ENCODE results near the gene LCT. TPM values are rescaled to one million over a fixed set of nuclear protein-coding genes. Genes with fewer than 3 reads are reported as not detected.

LCT gene
- total and polyA plus RNA-seq, 9 of the 15 experiments (the other 6 are each of a cell fraction or from before 2014, with no cell fraction given): 0.01 to 0.04 (median 0.03) TPM; not detected in 4

GRCh38 chr2:135840601-135841000, 3.6 kb upstream of the LCT start:
- in situ Hi-C loops (cut with MboI) (no loop called here), intact Hi-C loops (cut with micrococcal nuclease) (no loop called here)
- H3K9me1 ChIP-seq (ENCODE audit: control insufficient read depth, insufficient read depth, low read length): peaks cover 5% of the 10 kb centered on the region
- no peak overlapping the region for H3K4me2 ChIP-seq (ENCODE audit: insufficient read depth, low read length)
- ATAC-seq: no peak
- H3K4me3 ChIP-seq: no peak overlapping the region
- DNase-seq (ENCODE audit: extremely low read depth in 1 of 4, low spot score in 3 of 4): no peak
- CTCF ChIA-PET (ENCODE audit: low intra/inter-chr PET ratio): no interaction called here
- peaks cover 57% of the 10 kb centered on the region for H3K36me3 ChIP-seq (ENCODE audit: control insufficient read depth, insufficient read depth, low read length)
- TSS peak; percentile 35 for BruUV-seq (replicated peaks)
- H3K9ac ChIP-seq (ENCODE audit: insufficient read depth in 1 of 2, low read depth in 2 of 2, low read length in 2 of 2): no peak overlapping the region
- no peak overlapping the region for H2AFZ ChIP-seq (ENCODE audit: low read depth, low read length)
- H3K9me3 ChIP-seq (replicated peaks; ENCODE audit: control insufficient read depth, insufficient read depth, low read depth, low read length): no peaks in the 10 kb centered on the region
- POLR2A ChIA-PET: interaction anchor here (0.7 to 1.3 kb wide), 4 partner anchors 9 to 57 kb away, joined by 3 to 4 read pairs (median 3); no protein-coding TSS in a partner anchor
- no peaks in the 10 kb centered on the region for H3K27me3 ChIP-seq (ENCODE audit: control insufficient read depth in 2 of 2, insufficient read depth in 2 of 2, low read length in 2 of 2)
- H3K27ac ChIP-seq (ENCODE audit: extremely low read depth, low read depth, low read length): no peak overlapping the region
- FAIRE-seq: peak; percentile 48
- no peaks in the 10 kb centered on the region for H3K79me2 ChIP-seq (ENCODE audit: control insufficient read depth, insufficient read depth, low read length)
- 96% methylated on average over 2 of the region's 2 CpGs for WGBS (ENCODE audit: insufficient coverage, low coverage, missing lambda C conversion rate)
- H4K20me1 ChIP-seq (replicated peaks; ENCODE audit: control insufficient read depth, insufficient read depth, low read length): no peaks in the 10 kb centered on the region
- no peaks in the 10 kb centered on the region for H3K4me1 ChIP-seq (replicated peaks in 1 of 2; ENCODE audit: control insufficient read depth in 2 of 2, insufficient read depth in 2 of 2, low read length in 2 of 2)
- TF ChIP-seq ZFP30 (CRISPR knock-in tag; IDR thresholded peaks at IDR 0.05; ENCODE audit: borderline replicate concordance): no peak
- no peak for TF ChIP-seq ZNF778 (CRISPR knock-in tag; IDR thresholded peaks at IDR 0.05)
- TF ChIP-seq CREBBP (IDR thresholded peaks at IDR 0.05; ENCODE audit: low read depth, low read length): no peak
- TF ChIP-seq, protein P1, sequence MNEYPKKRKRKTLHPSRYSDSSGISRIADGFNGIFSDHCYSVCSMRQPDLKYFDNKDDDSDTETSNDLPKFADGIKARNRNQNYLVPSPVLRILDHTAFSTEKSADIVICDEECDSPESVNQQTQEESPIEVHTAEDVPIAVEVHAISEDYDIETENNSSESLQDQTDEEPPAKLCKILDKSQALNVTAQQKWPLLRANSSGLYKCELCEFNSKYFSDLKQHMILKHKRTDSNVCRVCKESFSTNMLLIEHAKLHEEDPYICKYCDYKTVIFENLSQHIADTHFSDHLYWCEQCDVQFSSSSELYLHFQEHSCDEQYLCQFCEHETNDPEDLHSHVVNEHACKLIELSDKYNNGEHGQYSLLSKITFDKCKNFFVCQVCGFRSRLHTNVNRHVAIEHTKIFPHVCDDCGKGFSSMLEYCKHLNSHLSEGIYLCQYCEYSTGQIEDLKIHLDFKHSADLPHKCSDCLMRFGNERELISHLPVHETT (CRISPR knock-in tag; conservative IDR thresholded peaks at IDR 0.05 in 1 of 2, IDR thresholded peaks at IDR 0.05 in 1 of 2): no peak
- TF ChIP-seq ZNF551 (CRISPR knock-in tag; IDR thresholded peaks at IDR 0.05): no peak
- TF ChIP-seq ZNF436 (CRISPR knock-in tag; IDR thresholded peaks at IDR 0.05): no peak
- no peak for TF ChIP-seq DDX20 (tag; IDR thresholded peaks at IDR 0.05; ENCODE audit: low read depth)
- TF ChIP-seq MCM3 (IDR thresholded peaks at IDR 0.05): no peak
- TF ChIP-seq, protein P2, sequence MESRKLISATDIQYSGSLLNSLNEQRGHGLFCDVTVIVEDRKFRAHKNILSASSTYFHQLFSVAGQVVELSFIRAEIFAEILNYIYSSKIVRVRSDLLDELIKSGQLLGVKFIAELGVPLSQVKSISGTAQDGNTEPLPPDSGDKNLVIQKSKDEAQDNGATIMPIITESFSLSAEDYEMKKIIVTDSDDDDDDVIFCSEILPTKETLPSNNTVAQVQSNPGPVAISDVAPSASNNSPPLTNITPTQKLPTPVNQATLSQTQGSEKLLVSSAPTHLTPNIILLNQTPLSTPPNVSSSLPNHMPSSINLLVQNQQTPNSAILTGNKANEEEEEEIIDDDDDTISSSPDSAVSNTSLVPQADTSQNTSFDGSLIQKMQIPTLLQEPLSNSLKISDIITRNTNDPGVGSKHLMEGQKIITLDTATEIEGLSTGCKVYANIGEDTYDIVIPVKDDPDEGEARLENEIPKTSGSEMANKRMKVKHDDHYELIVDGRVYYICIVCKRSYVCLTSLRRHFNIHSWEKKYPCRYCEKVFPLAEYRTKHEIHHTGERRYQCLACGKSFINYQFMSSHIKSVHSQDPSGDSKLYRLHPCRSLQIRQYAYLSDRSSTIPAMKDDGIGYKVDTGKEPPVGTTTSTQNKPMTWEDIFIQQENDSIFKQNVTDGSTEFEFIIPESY (CRISPR knock-in tag; IDR thresholded peaks at IDR 0.05): no peak
- TF ChIP-seq DMBX1 (CRISPR knock-in tag; IDR thresholded peaks at IDR 0.05; ENCODE audit: borderline replicate concordance): no peak
- TF ChIP-seq NR2F6 (CRISPR knock-in tag; IDR thresholded peaks at IDR 0.05): no peak
- no peak for TF ChIP-seq THRAP3 (IDR thresholded peaks at IDR 0.05; ENCODE audit: borderline replicate concordance)
- no peak for TF ChIP-seq ZNF232 (CRISPR knock-in tag; IDR thresholded peaks at IDR 0.05)
- TF ChIP-seq, protein P3, sequence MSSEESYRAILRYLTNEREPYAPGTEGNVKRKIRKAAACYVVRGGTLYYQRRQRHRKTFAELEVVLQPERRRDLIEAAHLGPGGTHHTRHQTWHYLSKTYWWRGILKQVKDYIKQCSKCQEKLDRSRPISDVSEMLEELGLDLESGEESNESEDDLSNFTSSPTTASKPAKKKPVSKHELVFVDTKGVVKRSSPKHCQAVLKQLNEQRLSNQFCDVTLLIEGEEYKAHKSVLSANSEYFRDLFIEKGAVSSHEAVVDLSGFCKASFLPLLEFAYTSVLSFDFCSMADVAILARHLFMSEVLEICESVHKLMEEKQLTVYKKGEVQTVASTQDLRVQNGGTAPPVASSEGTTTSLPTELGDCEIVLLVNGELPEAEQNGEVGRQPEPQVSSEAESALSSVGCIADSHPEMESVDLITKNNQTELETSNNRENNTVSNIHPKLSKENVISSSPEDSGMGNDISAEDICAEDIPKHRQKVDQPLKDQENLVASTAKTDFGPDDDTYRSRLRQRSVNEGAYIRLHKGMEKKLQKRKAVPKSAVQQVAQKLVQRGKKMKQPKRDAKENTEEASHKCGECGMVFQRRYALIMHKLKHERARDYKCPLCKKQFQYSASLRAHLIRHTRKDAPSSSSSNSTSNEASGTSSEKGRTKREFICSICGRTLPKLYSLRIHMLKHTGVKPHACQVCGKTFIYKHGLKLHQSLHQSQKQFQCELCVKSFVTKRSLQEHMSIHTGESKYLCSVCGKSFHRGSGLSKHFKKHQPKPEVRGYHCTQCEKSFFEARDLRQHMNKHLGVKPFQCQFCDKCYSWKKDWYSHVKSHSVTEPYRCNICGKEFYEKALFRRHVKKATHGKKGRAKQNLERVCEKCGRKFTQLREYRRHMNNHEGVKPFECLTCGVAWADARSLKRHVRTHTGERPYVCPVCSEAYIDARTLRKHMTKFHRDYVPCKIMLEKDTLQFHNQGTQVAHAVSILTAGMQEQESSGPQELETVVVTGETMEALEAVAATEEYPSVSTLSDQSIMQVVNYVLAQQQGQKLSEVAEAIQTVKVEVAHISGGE (CRISPR knock-in tag; IDR thresholded peaks at IDR 0.05): no peak
- no peak for TF ChIP-seq ELF1 (tag; IDR thresholded peaks at IDR 0.05)

Data from K562 (cell line).